Endometrium (tissue), 2 donors: ENCODE data around the gene IPPK.

ENCODE experiments used
- FAIRE-seq: peaks from 2 replicates; lab custom pipeline; 2012; peaks lifted over from hg19 to GRCh38; lab: Jason Lieb, UNC
- donor health status: control.
- donor health status: control.

Gene IPPK, protein sequence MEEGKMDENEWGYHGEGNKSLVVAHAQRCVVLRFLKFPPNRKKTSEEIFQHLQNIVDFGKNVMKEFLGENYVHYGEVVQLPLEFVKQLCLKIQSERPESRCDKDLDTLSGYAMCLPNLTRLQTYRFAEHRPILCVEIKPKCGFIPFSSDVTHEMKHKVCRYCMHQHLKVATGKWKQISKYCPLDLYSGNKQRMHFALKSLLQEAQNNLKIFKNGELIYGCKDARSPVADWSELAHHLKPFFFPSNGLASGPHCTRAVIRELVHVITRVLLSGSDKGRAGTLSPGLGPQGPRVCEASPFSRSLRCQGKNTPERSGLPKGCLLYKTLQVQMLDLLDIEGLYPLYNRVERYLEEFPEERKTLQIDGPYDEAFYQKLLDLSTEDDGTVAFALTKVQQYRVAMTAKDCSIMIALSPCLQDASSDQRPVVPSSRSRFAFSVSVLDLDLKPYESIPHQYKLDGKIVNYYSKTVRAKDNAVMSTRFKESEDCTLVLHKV

DNA sequence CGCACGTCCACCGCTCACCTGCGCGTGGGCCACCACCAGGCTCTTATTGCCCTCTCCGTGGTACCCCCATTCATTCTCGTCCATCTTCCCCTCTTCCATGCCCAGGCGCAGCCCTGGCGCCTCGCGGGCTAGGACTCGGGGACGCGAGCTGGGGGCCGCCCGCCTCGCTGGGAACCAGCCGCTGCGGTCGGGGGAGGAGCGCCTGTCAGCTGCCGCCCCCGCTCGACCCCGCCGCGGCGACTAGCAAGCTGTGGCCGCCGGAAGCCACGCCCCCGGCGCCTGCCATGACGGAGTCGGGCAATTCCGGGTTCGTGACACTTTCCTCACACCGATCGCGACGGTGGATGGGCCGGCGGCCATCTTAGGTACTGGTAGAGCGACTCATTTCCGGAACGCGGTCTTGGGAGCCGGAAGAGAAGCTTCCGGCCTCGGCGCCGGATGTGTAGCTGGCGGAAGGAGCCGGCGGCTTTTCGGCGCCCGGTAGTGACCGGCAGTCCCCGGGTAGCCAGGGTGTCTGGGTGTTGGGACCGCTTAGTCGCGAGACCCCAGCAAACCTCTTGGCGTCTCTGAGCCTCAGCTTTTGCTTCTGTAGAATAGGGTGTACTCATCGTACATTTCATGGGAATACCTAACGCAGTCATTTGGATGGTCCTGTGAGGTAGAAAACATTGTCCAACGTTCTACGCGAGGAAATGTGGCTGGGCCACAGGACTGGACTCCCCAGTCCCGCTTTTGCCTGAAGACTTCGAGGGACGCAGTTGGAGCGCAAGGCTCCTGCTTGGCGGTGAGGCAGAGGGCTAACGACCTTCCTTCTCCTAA lies at the start of gene IPPK:
Gene IPPK (minus strand): TSS at position 242 of the 819 bp plus-strand sequence. CDS start 143 bp downstream, at position 99.
- FAIRE-seq = peak; percentile 41

DNA sequence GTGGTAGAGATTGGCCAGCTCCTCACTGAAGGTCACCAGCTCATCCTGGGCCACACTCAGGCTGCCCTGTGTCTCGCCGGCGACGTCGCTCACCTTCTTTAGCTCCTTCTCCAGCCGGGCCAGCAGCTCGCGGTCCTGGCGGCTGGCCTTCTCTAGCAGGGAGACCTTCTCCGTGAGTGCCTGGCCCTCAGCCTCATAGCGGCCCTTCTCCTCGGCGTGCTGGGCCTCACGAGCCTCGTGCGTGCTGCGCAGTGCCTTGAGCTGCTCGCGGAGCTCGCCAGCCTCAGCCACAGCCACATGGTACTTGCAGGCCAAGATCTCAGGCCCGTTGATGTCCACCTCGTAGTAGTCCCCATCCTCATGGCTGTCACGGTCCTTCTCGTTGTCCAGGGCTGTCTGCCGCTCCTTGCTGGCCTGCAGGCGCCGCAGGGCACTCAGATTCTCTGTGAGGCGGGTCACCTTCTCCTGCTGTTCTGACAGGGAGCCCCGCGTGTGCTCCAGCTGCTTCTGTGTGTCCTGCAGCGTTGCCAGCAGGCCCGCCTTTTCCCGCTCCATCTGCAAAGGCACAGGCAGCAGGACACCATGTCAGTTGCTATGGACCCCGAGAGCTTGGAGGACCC lies 49.2 kb upstream of the IPPK start:
- no peak for FAIRE-seq

DNA sequence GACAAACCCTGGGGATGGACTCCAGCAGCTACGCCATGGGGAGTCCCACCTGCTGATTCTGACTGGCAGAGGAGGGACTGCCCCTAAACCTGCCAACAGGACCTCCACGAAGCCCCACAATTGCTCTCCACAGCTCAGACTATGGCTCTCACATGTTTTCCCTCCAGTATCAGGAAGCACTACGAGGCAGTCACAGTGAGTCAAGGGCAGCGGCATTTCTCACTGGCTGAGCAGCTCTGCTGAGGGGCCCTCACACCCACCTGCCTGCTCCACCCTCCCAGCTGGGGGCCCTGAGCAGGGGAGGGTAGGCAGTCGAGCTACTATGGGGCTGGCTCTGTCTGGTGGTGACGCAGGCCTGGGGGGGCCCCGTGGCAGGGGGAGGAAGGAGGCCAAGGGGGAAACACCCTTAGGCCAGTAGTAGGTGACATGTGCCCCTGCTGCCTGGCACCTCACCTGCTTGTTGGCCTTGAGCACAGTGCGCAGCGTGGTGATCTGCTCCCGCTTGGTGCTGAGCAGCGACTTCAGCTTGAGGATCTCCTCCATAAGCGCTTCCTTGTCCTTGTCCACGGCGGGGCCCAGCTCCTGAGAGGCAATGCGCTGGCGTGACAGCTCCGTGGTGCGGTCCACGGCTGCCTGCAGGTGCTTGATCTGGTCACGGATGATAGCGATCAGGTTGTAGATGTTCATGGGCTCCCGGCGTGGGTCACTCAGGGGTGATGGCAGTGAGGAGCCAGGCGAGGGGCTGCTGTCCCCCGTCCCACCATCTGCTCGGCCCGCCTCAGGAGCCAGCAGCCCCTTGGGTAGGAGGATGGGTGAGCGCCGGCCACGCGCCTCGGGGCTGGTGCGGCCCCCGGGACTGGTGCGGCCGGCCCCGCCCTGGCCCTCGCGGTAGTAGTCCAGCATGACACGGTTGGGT lies 48.4 kb upstream of the IPPK start:
- no peak for FAIRE-seq

DNA sequence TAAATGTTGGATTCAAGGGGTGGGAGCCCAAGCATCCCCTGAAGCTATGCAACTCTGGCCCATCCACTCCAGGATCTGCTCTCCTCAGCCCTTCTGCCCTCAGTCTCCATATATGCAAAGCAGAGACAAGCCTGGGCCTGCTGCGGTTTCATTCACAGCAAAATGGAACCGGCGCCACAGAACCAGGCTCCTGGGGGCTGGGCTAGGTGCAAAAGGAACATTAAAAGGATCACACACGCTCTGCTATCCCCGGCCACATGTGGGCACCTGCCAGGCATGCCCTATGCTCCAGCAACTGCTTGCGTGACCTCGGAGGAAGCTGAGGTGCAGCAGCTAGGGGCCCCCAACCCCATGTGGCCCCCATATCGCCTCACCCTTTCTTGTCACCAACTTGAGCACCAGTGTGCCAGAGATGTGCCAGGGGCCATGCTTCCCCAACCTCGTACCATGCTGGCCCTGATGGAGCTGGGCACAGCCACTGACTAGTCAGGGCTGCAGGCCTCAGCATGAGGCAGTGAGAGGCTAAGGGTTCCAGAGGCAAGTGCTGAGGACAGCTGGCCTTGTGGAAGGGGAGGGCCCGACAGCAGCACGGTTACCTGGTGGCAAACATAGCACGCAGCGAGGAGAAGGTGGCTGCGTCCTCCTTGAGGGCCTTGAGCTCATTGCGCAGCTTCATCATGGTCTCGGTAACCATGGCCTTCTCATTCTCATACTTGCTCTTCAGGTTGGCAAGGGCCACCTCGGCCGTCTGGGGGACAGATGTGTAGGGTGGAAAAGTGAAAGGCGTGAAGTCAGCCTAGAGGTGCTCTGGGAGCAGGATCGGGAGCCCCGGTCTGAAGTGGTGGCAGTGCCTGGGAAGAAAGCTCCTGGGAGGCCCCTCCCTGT lies 47.5 kb upstream of the IPPK start:
- FAIRE-seq = no peak

DNA sequence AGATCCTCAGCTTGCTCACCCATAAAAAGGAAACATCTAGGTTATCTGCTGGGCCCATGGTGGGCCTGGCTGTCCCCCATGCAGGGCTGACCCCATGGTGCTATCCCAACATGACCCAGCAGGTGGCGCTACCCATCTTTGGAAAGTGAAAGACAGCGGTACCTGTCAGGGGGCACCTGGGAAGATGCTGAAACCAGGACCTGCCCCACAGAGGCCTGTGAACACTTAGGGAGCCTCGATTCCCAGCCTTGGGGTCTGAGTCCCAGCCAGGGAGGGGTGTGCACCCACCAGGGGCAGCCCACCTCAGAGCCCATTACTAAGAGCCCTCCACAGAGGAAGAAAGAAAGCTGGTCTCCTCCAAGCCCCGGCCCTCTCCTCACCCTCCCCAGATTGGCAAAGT lies 46.6 kb upstream of the IPPK start:
- no peak for FAIRE-seq

DNA sequence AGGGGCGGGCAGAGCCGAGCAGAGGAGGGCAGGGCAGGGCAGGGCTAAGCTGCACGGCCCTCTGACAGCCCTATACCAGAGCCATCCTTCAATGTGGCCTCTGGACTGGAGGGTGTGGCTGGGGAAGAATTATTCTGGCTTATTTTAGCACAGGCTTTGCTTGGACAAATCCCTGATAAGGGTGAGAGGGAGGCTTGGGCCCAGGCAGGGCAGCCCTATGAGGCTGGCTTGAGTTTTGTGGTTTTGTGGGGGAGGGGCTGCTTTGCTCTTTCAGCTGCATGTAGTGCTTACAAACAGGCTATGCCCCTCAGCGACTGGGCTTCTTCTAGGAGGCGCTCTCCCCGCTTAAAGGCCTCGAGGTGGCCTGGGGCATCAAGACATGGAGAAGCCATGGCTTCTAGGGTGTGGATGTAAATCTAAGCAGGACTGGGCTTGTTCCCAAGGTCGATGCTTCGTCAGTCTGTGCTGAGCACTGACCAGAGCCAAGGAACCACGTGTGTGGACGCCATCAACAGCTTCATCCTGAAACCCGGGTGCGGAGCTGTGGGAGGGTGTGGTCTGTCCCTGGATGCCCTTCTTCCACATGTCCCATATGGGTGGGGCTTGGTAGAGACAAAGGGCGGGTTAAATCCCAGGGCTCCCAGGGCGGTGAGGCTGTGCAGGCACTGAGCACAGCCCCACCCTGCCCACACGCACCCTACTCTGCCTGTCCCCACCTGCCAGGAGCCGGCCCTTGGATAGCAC lies 45.7 kb upstream of the IPPK start:
- FAIRE-seq = no peak

DNA sequence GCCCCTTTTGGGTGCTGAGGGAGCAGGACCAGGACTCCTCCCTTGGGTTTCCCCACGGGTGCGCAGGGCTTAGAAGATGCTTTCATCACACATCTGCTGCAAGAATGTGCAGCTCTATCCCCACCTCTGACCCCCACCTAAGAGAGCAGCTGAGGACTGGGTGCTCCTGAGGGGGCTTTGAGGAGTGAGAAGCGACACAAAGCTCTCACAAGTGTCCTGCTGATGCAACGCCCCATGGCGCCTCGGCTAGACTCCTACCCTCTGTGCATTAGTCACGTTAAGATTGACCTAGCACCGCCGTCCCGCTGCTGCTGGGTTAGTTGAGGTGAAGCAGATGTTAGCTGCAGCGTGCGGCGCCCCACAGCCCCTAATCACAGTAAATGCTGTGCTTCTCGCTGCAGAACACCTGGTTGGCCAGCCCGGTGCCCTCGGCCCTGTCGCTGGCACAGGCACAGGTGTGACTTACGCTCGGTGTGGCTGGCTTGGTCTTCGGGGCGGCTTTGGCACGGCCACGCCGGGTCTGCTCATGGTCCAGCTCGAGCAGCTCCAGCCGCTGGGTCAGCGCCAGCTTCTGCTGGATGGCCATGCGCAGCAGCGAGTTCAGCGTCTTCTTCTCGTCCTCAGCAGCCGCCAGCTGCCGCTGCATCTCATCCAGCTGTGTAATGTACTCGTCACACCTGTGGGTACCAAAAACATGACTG lies 45.0 kb upstream of the IPPK start:
- no peak for FAIRE-seq

DNA sequence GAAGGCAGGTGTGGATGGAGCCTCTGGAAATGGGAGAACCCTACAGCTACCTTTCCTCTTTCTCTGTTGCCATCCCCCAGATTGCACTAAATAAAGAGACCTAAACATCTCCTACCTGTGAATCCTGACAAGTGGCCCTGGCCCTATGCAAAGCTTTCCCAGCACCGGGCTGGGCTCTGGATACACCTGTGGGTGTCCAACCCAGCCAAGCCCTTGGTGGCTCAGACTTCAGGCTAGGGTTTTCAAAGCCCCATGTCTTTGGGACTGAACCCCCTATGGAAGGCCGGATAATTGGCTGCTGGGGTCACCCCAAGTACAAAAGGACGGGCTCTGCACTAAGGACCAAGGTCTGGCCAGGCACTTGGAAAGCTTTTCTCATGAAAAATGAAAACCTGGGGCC lies 44.1 kb upstream of the IPPK start:
- no peak for FAIRE-seq

DNA sequence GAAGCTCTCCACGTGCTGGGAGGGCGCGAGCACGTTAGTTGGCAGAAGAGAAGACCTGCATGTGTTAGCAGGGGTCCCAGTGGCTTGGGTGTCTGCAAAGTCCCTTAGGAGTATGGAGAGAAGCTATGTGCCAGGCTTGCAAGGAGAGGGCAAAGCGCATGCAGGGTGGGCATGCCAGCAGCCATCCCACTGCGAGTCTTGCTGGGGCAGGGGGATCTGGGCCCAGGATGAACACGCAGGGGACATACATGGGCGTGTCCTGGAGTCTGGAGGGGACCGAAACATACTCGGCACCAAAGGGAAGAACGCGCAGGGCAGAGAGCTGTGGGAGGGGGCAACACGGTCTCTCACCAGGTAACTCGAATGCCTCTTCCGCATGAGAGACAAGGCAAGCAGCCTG lies 43.6 kb upstream of the IPPK start:
- FAIRE-seq = no peak

DNA sequence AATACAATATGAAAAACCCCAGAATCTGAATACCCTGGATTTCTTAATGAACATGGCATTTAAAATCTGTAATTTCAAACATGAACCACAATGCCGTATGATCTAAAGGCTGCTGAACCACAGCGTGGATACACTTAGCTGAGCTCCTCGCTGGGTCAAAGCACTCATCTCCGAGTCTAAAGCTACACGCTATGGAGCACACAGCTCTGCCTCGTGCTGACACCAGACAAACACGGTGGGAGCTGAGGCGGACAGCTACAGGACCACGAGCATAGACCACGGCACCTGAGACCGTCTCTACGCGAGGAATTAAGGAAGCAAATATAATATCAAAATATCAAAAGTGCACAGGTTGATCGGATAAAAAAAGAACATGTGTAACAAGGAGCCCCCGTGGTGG lies 42.8 kb upstream of the IPPK start:
- FAIRE-seq = no peak

DNA sequence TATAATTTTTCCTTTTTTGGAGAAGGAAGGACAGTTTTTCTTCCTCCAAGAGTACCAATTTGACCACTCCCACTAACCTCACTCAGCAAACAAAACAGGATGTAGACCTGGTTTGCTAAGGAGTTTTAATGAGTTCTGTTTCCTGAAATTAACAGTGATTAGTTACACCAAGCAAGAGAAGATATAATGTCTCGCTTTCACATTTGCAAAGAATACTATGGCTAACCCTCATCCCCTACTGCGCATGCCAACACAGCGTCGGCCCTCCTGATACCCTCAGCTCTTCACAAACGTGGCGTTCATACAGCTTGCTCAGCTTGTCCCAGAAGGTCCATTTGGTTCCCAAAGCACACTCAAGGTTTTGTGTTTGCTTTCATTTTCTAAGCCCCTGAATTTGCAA lies 41.9 kb upstream of the IPPK start:
- no peak for FAIRE-seq

DNA sequence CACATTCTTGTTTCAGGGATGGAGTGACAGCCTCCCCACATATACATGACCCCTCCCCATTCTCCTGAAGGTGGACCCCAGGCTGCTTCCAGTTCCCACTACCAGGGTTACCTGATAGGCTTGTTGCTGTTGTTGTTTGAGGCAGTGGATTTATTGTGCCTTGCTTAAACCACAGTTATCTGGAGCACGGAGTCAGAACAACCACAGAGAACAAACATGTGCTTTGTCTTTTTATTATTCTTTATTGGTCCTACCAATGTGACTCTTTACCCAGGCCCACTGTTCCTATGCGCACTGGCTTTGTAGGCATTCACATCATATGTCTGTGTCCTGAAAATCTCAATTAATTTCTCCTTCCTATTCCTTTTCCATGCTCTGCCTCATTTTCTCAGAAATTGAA lies 41.2 kb upstream of the IPPK start:
- no peak for FAIRE-seq

DNA sequence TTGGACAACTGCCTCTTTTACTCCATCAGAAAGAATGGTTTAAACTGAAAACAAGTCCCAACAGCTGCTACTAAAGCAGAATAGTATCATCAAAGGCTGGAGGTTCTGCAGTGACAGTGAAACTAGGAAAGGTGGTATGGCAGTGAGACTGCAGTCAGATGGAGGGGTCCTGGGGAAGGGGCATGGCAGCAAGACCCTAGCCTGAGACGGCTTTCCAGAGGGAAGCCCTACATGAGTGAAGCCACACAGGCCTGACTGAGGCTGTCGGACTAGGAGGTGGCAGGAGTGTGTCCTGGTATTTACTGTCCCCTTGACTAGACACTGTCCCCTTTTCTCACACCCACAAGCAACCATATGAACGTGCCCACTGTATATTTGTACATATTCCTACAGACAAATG lies 40.4 kb upstream of the IPPK start:
- no peak for FAIRE-seq

DNA sequence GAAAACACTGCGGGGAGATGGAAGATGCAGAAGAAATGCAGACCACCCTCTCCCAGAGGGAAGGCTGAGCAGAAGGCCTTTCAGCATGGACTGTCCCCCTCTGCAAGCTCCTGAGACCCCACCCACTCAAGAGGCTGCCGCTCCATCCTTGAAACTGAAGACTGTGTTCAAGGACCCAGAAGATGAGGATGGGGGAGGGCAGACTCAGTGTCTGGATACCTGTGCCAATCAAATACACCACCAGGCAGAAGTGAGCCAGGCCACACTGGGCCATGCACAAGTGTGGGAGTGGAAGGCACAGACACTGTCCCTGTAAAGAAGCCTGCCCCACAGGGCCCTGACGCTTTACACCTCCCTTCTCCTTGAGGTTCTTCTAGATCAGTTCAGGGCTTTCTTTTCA lies 40.0 kb upstream of the IPPK start:
- no peak for FAIRE-seq

DNA sequence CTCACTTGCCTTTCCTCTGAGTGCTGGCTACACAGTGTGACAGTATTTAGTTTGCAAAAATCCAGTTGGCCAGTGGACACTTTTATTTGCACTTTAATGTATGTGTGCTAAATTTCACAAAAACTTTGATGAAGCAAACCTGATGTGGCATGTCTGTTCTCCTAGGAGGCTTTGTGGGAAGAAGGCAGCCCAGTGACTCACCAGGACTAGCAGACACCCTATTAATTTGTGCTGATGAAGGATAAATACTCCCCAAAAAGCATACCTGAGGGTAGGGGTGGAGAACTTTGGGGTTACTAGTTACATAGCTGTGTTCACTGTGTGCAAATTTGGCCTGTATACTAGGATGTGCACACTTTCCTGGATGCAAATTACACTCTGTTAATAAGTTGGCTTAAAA lies 39.3 kb upstream of the IPPK start:
- no peak for FAIRE-seq

DNA sequence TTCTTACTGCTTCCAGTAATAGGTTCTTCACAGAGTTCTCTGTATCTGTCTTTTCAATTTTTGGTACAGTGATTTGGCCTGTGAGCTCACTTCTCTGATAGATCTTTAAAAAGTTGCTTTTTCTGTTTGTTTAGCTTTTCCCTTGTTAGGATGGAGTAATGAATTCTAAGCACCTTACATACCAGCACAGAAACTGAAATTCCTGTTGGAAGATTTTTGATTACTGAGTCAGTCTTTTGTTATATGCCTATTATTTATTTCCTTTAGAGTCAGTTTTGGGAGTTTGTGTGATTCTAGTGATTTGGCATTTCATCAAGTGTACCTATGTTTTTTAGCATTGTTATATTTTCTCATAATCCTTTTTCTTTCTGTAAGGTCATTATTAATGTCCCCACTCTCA lies 37.6 kb upstream of the IPPK start:
- no peak for FAIRE-seq

DNA sequence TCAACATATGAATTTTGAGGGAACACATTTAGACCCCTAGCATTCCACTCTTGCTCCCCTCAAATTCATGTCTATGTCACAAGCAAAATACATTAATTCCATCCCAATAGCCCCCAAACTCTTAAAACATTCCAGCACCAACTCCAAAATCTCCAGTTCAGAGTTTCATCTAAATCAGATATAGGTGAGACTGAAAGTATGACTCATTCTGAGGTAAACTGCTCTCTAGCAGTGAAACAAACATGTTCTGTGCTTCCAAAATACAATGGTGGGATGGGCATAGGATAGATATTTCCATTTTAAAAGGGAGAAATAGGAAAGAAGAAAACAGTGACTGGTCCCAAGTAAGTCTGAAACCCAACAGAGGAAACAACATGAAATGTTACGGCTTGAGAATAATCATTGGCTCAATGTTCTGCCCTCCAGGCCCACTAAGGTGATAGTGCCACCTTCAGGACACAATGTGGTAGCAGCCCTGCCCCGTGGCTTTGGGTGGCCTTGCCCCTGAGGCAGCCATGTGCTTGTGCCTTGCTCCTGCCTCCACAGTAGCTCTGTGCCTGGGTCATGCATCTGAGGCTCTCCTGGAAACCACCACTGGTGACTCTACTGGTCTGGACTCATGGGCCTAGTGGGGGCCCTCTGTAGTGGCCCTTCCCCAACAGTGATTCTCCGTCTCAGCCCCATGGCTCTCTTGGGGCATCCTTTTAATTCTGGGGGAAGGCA lies 36.4 kb upstream of the IPPK start:
- no peak for FAIRE-seq

DNA sequence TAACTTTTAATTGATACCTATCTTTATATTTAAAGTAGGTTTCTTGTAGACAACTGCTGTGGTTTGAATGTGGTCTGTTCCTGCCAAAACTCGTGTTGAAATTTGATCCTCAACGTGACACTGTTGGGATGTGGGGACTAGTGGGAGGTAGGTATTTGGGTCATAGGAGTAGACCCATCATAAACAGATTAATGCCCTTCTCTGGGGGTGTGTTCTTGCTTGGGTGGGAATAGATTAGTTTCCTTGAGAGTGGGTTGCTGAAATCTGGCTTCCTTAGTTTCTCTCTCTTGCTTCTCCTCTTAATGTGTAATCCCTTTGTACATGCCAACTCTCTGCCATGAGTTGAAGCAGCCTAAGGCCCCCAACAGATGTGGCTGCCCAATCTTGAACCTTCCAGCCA lies 34.6 kb upstream of the IPPK start:
- FAIRE-seq = no peak

DNA sequence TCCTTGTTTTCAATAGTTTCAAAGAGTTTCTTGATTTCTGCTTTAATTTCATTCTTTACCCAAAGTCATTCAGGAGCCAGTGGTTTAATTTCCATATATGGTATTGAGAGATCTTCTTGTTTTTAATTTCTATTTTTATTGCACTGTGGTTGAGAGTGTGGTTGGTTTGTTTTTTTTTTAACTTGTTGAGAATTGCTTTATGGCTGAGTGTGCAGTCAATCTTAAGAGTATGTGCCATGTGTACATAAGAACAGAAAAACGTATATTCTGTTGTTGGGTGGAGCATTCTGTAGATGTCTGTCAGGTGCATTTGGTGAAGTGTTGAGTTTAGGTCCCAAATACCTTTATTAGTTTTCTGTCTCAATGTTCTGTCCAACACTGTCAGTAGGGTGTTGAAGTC lies 26.7 kb upstream of the IPPK start:
- FAIRE-seq = no peak
